Karpas-422 (cell line): Measurements from ENCODE around the gene ZNF512B. TPM values are rescaled to one million over a fixed set of nuclear protein-coding genes. Genes with fewer than 3 reads are reported as not detected.
A peak's percentile ranks its signal among the peaks of the same experiment; 100 is the strongest.

Experiments used
- DNase-seq: peaks from one replicate; pipeline ENCODE4 v3.0.0-alpha.2; 2015
- H2AFZ ChIP-seq: fragments of 200-600 bp; sonication (generic); 2 replicates; pipeline ENCODE4 v1.6.1; 2014; ENCODE audit warnings: antibody characterized with exemption, low read length, mixed read lengths
- H3K27ac ChIP-seq: fragments of 200-600 bp; sonication (generic); 2 replicates; pipeline ENCODE4 v1.5.1; 2014; ENCODE audit warnings: mild to moderate bottlenecking, low read length, moderate library complexity
- H3K27me3 ChIP-seq: fragments of 200-600 bp; sonication (generic); 2 replicates; pipeline ENCODE4 v1.6.1; 2014; ENCODE audit warnings: low read length, mixed read lengths
- H3K36me3 ChIP-seq: fragments of 200-600 bp; sonication (generic); 2 replicates; pipeline ENCODE4 v1.6.1; 2014; ENCODE audit warnings: low read length, mixed read lengths; ENCODE audit not compliant: insufficient read depth
- H3K4me1 ChIP-seq: fragments of 200-600 bp; sonication (generic); 2 replicates; pipeline ENCODE4 v1.6.1; 2014; ENCODE audit warnings: mild to moderate bottlenecking, low read length, mixed read lengths
- H3K4me2 ChIP-seq: fragments of 200-600 bp; sonication (generic); 2 replicates; pipeline ENCODE4 v1.6.1; 2014; ENCODE audit warnings: low read length, low read depth, mild to moderate bottlenecking; ENCODE audit not compliant: poor library complexity, severe bottlenecking
- H3K4me3 ChIP-seq: fragments of 200-600 bp; sonication (generic); 2 replicates; pipeline ENCODE4 v1.5.1; 2014; ENCODE audit warnings: mild to moderate bottlenecking, antibody characterized with exemption, low read length, mixed read lengths
- H3K79me2 ChIP-seq: fragments of 200-600 bp; sonication (generic); 2 replicates; pipeline ENCODE4 v1.6.1; 2014; ENCODE audit warnings: mild to moderate bottlenecking, low read length, mixed read lengths
- H3K9ac ChIP-seq: fragments of 200-600 bp; sonication (generic); 2 replicates; pipeline ENCODE4 v1.6.0; 2014; ENCODE audit warnings: low read length
- H3K9me2 ChIP-seq: fragments of 200-600 bp; sonication (generic), shearing (Covaris generic); replicated peaks from 2 replicates; pipeline ENCODE4 v1.6.0; 2014; ENCODE audit warnings: mild to moderate bottlenecking, low read length, moderate library complexity; ENCODE audit not compliant: insufficient read depth
- H3K9me3 ChIP-seq: fragments of 300-700, 200-600 bp; sonication (generic); 2 replicates; pipeline ENCODE4 v1.6.1; 2014; ENCODE audit warnings: low read length, mixed read lengths
- H4K20me1 ChIP-seq: fragments of 200-600 bp; sonication (generic); 2 replicates; pipeline ENCODE4 v1.6.1; 2014; ENCODE audit warnings: mild to moderate bottlenecking, antibody characterized with exemption, low read length, low read depth; ENCODE audit not compliant: insufficient read depth
- total RNA-seq: library from RNA; depleted of rRNA; stranded (reverse); fragments of >200 nt; shearing (Covaris generic); gene quantifications from 2 replicates; pipeline ENCODE4 v1.2.3, GENCODE V29; 2014; ENCODE audit warnings: low replicate concordance

Gene ZNF512B
- total RNA-seq, 1 experiment from 2014 or later = 4.2 TPM

GRCh38 chr20:64006490-64006889 lies 36.8 kb upstream of the ZNF512B start:
- Histone ChIP-seq H3K27me3 (no peaks in the 10 kb centered on the region), H3K9me2 (no peaks in the 10 kb centered on the region), H3K4me2 (no peak overlapping the region), H3K9ac (no peak overlapping the region), H3K9me3 (peaks cover 6% of the 10 kb centered on the region), H3K36me3 (peaks cover 60% of the 10 kb centered on the region), H4K20me1 (no peaks in the 10 kb centered on the region), H3K27ac (no peak overlapping the region), H3K79me2 (0 out of 2 replicates have a peak, but pooled peaks cover 3% of the 10 kb centered on the region), H3K4me3 (no peak overlapping the region), H3K4me1 (no peaks in the 10 kb centered on the region), H2AFZ (no peak overlapping the region)
- no peak for DNase-seq

GRCh38 chr20:64005394-64005793 lies 35.7 kb upstream of the ZNF512B start:
- Histone ChIP-seq H4K20me1 (no peaks in the 10 kb centered on the region), H3K4me3 (no peak overlapping the region), H3K4me2 (no peak overlapping the region), H3K36me3 (peaks cover 50% of the 10 kb centered on the region), H3K27me3 (no peaks in the 10 kb centered on the region), H3K79me2 (0 out of 2 replicates have a peak, but pooled peaks cover 3% of the 10 kb centered on the region), H3K9me3 (peaks cover 6% of the 10 kb centered on the region), H2AFZ (no peak overlapping the region), H3K9ac (no peak overlapping the region), H3K27ac (no peak overlapping the region), H3K4me1 (no peaks in the 10 kb centered on the region), H3K9me2 (no peaks in the 10 kb centered on the region)
- DNase-seq = no peak

GRCh38 chr20:64003960-64004725 lies 34.4 kb upstream of the ZNF512B start:
- H4K20me1 ChIP-seq = no peaks in the 10 kb centered on the region
- H3K9ac ChIP-seq = no peak overlapping the region
- H2AFZ ChIP-seq = no peak overlapping the region
- no peak overlapping the region for H3K4me3 ChIP-seq
- H3K9me3 ChIP-seq = peaks cover 6% of the 10 kb centered on the region
- H3K4me2 ChIP-seq = no peak overlapping the region
- H3K27me3 ChIP-seq = no peaks in the 10 kb centered on the region
- H3K79me2 ChIP-seq = 0 out of 2 replicates have a peak, but pooled peaks cover 3% of the 10 kb centered on the region
- H3K4me1 ChIP-seq = no peaks in the 10 kb centered on the region
- no peak for DNase-seq
- no peak overlapping the region for H3K27ac ChIP-seq
- H3K36me3 ChIP-seq = peaks cover 38% of the 10 kb centered on the region
- H3K9me2 ChIP-seq = no peaks in the 10 kb centered on the region

- Histone ChIP-seq H2AFZ (no peak overlapping the region), H3K27ac (no peak overlapping the region), H3K4me1 (no peaks in the 10 kb centered on the region), H3K27me3 (no peaks in the 10 kb centered on the region), H3K4me2 (no peak overlapping the region), H4K20me1 (no peaks in the 10 kb centered on the region), H3K79me2 (0 out of 2 replicates have a peak, but pooled peaks cover 3% of the 10 kb centered on the region), H3K9me2 (no peaks in the 10 kb centered on the region), H3K9me3 (no peaks in the 10 kb centered on the region), H3K36me3 (peaks cover 22% of the 10 kb centered on the region), H3K9ac (no peak overlapping the region), H3K4me3 (no peak overlapping the region)
- no peak for DNase-seq
Measured at GRCh38 chr20:64001607-64002011, 31.9 kb upstream of the ZNF512B start.

- no peak overlapping the region for H3K4me3 ChIP-seq
- peaks cover 21% of the 10 kb centered on the region for H3K36me3 ChIP-seq
- no peak overlapping the region for H2AFZ ChIP-seq
- H3K4me1 ChIP-seq = no peaks in the 10 kb centered on the region
- H3K9ac ChIP-seq = no peak overlapping the region
- no peak for DNase-seq
- no peaks in the 10 kb centered on the region for H3K27me3 ChIP-seq
- no peak overlapping the region for H3K27ac ChIP-seq
- H3K4me2 ChIP-seq = no peak overlapping the region
- H3K79me2 ChIP-seq = 0 out of 2 replicates have a peak, but pooled peaks cover 3% of the 10 kb centered on the region
- H3K9me2 ChIP-seq = no peaks in the 10 kb centered on the region
- no peaks in the 10 kb centered on the region for H4K20me1 ChIP-seq
- H3K9me3 ChIP-seq = no peaks in the 10 kb centered on the region
Measured at GRCh38 chr20:64000906-64001305, 31.2 kb upstream of the ZNF512B start.

- no peak overlapping the region for H3K27ac ChIP-seq
- H3K4me2 ChIP-seq = no peak overlapping the region
Measured at GRCh38 chr20:63982937-63983336, 13.2 kb upstream of the ZNF512B start.

GRCh38 chr20:63980806-63981728 lies 11.3 kb upstream of the ZNF512B start, which contains the start of gene PRPF6:
Gene PRPF6, plus strand, starts transcription at chr20:63981132. Its CDS starts 114 bp downstream, at chr20:63981246.
- Histone ChIP-seq H3K9me2 (no peaks in the 10 kb centered on the region), H3K9ac (peak within 1 kb of the TSS; percentile 92), H3K4me2 (peak within 1 kb of the TSS; percentile 95), H3K4me3 (peak within 1 kb of the TSS; percentile 99), H2AFZ (peak within 1 kb of the TSS; percentile 94; the same call in 1 of the 2 replicates), H3K27me3 (no peaks in the 10 kb centered on the region), H3K36me3 (peaks cover 18% of the 10 kb centered on the region; the same call in 1 of the 2 replicates), H3K4me1 (peaks cover 35% of the 10 kb centered on the region), H3K79me2 (peaks cover 40% of the 10 kb centered on the region), H3K9me3 (no peaks in the 10 kb centered on the region), H3K27ac (peak within 1 kb of the TSS; percentile 67), H4K20me1 (0 out of 2 replicates have a peak, but pooled peaks cover 3% of the 10 kb centered on the region)
- DNase-seq = peak; percentile 99

More at GRCh38 chr20:63982937-63983336, 13.2 kb upstream of the ZNF512B start:
- no peaks in the 10 kb centered on the region for H3K9me2 ChIP-seq
- peaks cover 18% of the 10 kb centered on the region; the same call in 1 of the 2 replicates for H3K36me3 ChIP-seq
- no peak overlapping the region for H3K9ac ChIP-seq
- 0 out of 2 replicates have a peak, but pooled peaks cover 3% of the 10 kb centered on the region for H4K20me1 ChIP-seq
- H3K27me3 ChIP-seq = no peaks in the 10 kb centered on the region
- H3K4me3 ChIP-seq = no peak overlapping the region
- H2AFZ ChIP-seq = no peak overlapping the region
- H3K9me3 ChIP-seq = no peaks in the 10 kb centered on the region
- peaks cover 40% of the 10 kb centered on the region for H3K79me2 ChIP-seq
- H3K4me1 ChIP-seq = peaks cover 34% of the 10 kb centered on the region
- DNase-seq = no peak
